ENCODE measurements around the gene TBC1D5.

The TBC1D5 gene

DNA sequence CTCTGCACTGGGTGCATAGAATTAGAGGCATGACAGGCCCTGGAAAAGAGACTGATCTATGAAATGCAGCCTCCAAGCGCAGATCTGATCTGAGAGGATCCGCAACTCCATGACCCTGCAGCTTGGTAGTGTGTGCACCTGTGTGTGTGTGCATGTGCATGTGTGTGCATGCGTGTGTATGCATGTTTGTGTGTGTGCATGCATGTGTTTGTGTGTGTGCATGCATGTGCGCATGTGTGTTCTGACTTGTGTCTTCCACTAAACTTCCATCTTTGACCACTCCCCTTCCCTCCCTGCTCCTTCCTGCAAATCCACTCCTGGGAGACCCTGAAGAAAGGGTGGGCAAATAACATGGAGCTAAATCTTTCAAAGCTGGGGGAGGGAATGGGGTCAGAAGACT, 600.7 kb downstream of the TBC1D5 start:
- DNase-seq (ENCODE audit: low read depth), result no peak
- TF ChIP-seq CTCF (IDR thresholded peaks at IDR 0.05; ENCODE audit: insufficient read depth, low read depth, low read length, missing control alignments), result no peak
- H3K4me3 ChIP-seq (ENCODE audit: low read depth, low read length), result no peak overlapping the region

DNA sequence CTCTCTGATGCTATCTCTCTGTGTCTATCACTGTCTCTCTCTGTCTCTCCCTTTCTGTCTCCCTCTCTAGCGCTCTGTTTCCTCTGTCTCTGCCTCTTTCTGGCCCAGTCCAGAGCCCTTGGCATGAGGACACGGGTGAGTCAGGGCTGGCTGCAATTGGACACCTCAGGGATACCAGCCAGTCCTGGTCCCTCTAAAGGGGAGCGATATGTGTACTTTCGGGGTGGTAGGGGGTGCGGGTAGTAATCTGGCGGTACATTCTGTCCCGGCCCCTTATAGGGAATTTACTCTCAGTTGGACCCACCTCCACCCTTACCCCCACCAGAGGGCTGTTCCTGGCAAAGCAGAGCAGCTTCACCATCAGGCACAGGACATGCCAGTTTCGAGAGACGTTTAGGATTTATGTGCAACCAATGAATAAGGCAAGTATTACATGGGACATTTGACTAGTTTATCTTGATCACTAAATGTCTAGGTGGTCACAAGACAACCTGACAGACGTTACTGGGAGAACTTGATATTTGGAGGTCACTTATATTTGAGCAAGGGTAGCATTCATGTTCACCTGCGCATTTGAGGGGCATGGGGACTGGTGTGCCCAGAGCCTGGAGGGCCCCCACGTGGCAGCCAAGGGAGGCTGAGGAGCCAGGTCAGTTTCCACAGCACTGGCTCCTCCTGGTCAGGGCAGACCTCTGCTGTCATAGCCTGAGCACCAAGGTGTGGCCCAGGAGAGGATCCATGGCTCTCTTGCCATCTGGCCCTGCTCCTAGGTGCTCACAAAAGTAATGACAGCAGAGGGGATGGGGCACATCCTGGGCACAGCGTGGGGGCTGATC, 601.5 kb downstream of the TBC1D5 start:
- no peak overlapping the region for H3K4me3 ChIP-seq (ENCODE audit: low read depth, low read length)
- DNase-seq (ENCODE audit: low read depth), result peak; percentile 31
- peak; percentile 22 for TF ChIP-seq CTCF (IDR thresholded peaks at IDR 0.05; ENCODE audit: insufficient read depth, low read depth, low read length, missing control alignments)

- DNase-seq (ENCODE audit: low read depth), result no peak
- H3K4me3 ChIP-seq (ENCODE audit: low read depth, low read length), result no peak overlapping the region
- no peak for TF ChIP-seq CTCF (IDR thresholded peaks at IDR 0.05; ENCODE audit: insufficient read depth, low read depth, low read length, missing control alignments)
Measured at GRCh38 chr3:17138246-17139039, 604.0 kb downstream of the TBC1D5 start.

DNA sequence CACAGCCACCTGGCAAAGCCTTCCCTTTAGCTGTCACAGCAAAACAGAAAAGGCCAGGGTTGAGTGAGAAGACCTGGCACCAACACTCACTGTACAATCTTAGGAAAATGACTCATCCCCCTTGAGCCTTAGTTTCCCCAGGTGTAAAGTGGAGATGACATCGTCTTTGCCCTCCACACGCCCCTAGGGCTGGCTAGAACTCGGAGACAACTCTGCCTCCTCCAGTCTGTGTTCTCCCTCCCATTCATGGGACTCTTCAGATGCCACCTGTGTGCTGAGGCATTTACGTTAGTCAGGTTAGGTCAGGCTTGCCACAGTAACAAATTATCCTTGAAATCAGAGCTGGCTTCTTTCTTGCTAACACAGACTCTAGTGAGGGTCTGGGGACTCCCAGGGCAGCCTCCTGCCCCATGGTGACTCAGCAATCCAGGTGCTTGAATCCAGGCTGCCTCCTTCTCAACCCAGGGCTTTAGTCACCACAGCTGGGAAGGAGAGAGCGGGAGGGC, 605.1 kb downstream of the TBC1D5 start:
- no peak for DNase-seq (ENCODE audit: low read depth)
- no peak for TF ChIP-seq CTCF (IDR thresholded peaks at IDR 0.05; ENCODE audit: insufficient read depth, low read depth, low read length, missing control alignments)
- no peak overlapping the region for H3K4me3 ChIP-seq (ENCODE audit: low read depth, low read length)

- no peak overlapping the region for H3K4me3 ChIP-seq (ENCODE audit: low read depth, low read length)
- no peak for TF ChIP-seq CTCF (IDR thresholded peaks at IDR 0.05; ENCODE audit: insufficient read depth, low read depth, low read length, missing control alignments)
- DNase-seq (ENCODE audit: low read depth), result peak; percentile 56
Measured at GRCh38 chr3:17136136-17136721, 606.2 kb downstream of the TBC1D5 start.

DNA sequence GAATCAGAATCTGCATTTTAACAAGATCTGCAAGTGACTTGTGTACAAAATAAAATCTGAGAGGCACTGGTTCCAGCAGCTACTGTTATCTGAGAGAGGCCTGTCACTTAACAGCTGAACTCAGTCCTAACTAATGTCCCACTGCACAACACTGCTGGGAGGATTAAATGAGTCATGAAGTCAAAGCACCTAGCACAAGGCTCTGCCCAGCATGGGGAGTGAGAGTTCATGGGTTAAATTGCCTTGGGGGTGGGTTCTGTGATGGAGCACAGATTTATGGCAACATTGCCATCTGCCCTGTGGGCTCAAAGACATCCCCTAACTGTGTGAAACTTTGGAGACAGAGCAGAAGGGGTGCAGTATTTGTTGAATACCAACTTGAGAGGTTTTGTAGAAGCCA, 606.7 kb downstream of the TBC1D5 start:
- H3K4me3 ChIP-seq (ENCODE audit: low read depth, low read length), result no peak overlapping the region
- DNase-seq (ENCODE audit: low read depth), result peak; percentile 57
- TF ChIP-seq CTCF (IDR thresholded peaks at IDR 0.05; ENCODE audit: insufficient read depth, low read depth, low read length, missing control alignments), result no peak

Measured in GM12865 (cell line).